WI38 (cell line): Measurements from ENCODE around the gene IL1RAPL2.

Source experiments
- H3K4me3 ChIP-seq: 2 replicates; pipeline ENCODE4 v1.5.1; 2011; ENCODE audit warnings: low read depth, mild to moderate bottlenecking, control low read depth, low read length
- TF ChIP-seq, protein P1 (sequence below): IDR thresholded peaks from 2 replicates; pipeline ENCODE4 v1.5.1; 2012; ENCODE audit warnings: low read depth, mild to moderate bottlenecking, control low read depth, low read length

IL1RAPL2 gene

DNA sequence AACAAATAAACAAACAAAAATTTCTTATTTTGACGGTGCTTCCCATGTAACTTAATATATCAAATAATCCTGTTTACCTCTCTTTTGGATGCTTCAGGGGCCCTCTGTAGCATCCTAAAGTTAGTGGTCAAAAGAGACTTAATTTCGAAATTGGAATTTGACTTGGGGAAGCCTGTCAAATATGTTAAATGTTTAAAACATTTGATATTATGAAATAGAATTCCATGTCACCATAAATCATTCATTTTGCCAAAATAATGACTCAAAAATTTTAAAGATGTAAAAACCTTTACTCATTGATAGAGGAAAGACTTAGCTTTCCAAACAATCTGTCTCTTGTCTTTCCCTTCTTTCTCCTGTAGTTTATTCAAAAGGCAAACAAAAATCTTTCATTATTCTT lies 675.1 kb downstream of the IL1RAPL2 start:
- no peak overlapping the region for H3K4me3 ChIP-seq
- TF ChIP-seq, protein P1, sequence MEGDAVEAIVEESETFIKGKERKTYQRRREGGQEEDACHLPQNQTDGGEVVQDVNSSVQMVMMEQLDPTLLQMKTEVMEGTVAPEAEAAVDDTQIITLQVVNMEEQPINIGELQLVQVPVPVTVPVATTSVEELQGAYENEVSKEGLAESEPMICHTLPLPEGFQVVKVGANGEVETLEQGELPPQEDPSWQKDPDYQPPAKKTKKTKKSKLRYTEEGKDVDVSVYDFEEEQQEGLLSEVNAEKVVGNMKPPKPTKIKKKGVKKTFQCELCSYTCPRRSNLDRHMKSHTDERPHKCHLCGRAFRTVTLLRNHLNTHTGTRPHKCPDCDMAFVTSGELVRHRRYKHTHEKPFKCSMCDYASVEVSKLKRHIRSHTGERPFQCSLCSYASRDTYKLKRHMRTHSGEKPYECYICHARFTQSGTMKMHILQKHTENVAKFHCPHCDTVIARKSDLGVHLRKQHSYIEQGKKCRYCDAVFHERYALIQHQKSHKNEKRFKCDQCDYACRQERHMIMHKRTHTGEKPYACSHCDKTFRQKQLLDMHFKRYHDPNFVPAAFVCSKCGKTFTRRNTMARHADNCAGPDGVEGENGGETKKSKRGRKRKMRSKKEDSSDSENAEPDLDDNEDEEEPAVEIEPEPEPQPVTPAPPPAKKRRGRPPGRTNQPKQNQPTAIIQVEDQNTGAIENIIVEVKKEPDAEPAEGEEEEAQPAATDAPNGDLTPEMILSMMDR: no peak

- TF ChIP-seq, protein P1: no peak
- no peak overlapping the region for H3K4me3 ChIP-seq
Measured at GRCh38 chrX:105260291-105261043, 694.5 kb downstream of the IL1RAPL2 start.

DNA sequence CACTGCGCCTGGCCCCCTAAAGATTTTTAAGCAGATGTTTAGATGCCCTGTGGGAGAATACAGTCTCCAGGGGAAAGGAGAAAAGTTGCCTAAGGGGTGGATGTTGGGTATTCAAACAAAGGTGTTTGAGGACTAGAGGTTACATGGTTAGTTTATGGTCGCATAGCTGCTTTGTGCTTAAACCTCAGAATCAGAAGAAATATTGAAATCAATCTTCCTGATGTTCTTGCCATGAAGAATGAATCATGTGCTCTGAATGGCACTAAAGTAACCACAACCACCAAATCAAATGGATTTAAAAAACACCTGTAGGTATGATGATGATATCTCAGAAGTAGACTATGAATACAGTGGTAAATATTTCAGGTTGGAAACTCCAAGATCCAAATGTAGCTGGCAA lies 697.2 kb downstream of the IL1RAPL2 start:
- H3K4me3 ChIP-seq: no peak overlapping the region
- TF ChIP-seq, protein P1: no peak

DNA sequence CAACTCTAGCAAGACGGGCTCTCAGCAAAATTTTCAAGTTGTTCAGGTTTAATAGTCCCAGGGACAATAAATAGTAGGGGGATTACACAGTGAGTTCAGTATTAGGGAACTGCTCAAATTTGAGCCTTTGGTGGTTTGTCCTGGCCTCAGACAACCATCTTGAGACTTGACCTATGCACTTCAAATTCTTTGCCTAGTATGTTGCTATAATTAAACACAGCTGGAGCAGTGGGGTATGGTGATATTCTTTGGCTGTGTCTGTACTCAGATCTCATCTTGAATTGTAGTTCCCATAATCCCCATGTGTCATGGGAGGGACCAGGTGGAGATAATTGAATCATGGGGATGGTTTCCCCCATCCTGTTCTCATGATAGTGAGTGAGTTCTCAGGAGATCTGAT lies 697.8 kb downstream of the IL1RAPL2 start:
- no peak overlapping the region for H3K4me3 ChIP-seq
- TF ChIP-seq, protein P1: no peak

GRCh38 chrX:105265093-105265492 lies 699.1 kb downstream of the IL1RAPL2 start:
- TF ChIP-seq, protein P1: no peak
- no peak overlapping the region for H3K4me3 ChIP-seq

GRCh38 chrX:105266456-105266855 lies 700.5 kb downstream of the IL1RAPL2 start:
- no peak overlapping the region for H3K4me3 ChIP-seq
- TF ChIP-seq, protein P1: no peak

GRCh38 chrX:105267167-105267566 lies 701.2 kb downstream of the IL1RAPL2 start:
- no peak overlapping the region for H3K4me3 ChIP-seq
- TF ChIP-seq, protein P1: no peak
